Sigmoid colon (tissue), 7 donors: ENCODE data around the gene CTNNA2. TPM values are rescaled to one million over a fixed set of nuclear protein-coding genes. Genes with fewer than 3 reads are reported as not detected.

ENCODE experiments used
- DNase-seq: peaks from one replicate; pipeline ENCODE4 v3.0.0-alpha.2; 2019
- H3K27ac ChIP-seq, 4 donors: fragments of 200-600 bp; sonication (generic); one replicate each; pipeline ENCODE4 v1.5.1; 2016 to 2019; ENCODE audit warnings: mild to moderate bottlenecking in 1 of 4
- H3K27me3 ChIP-seq, 3 donors: fragments of 200-600 bp; sonication (generic); one replicate each; pipeline ENCODE4 v1.5.1; 2019; ENCODE audit warnings: mild to moderate bottlenecking in 1 of 3
- H3K36me3 ChIP-seq, 4 donors: fragments of 200-600 bp; sonication (generic); one replicate each; pipeline ENCODE4 v1.5.1; 2016 to 2019
- H3K4me1 ChIP-seq, 4 donors: fragments of 200-600 bp; sonication (generic); one replicate each; pipeline ENCODE4 v1.5.1; 2017 to 2019
- H3K4me3 ChIP-seq, 4 donors: fragments of 200-600 bp; sonication (generic); one replicate each; pipeline ENCODE4 v1.5.1; 2017 to 2019; ENCODE audit warnings: mild to moderate bottlenecking in 2 of 4, moderate library complexity in 1 of 4
- H3K9me3 ChIP-seq, 4 donors: fragments of 200-600 bp in 3 of 4; sonication (generic) in 3 of 4; one replicate each; pipeline versions ENCODE4 v1.5.1 to v1.6.1; 2013 to 2019
- CTCF ChIP-seq, 4 experiments: fragments of 450-650 bp in 3 of 4; fragments of 200-600 bp in 1 of 4; IDR thresholded peaks; one replicate each; pipeline ENCODE4 v1.5.1; 2016 to 2019; ENCODE audit warnings: antibody characterized with exemption in 4 of 4, mild to moderate bottlenecking in 3 of 4, moderate library complexity in 2 of 4
- EP300 ChIP-seq, 4 donors: sonication (generic); formaldehyde crosslinking; IDR thresholded peaks; one replicate each; pipeline ENCODE4 v1.6.1; 2017; ENCODE audit warnings: antibody characterized with exemption in 4 of 4
- POLR2A ChIP-seq, 2 donors: fragments of 450-650 bp; IDR thresholded peaks; one replicate each; pipeline ENCODE4 v1.6.1; 2016; ENCODE audit warnings: antibody characterized with exemption in 2 of 2, mild to moderate bottlenecking in 2 of 2, moderate library complexity in 2 of 2
- POLR2AphosphoS5 ChIP-seq, 4 donors: sonication (generic); formaldehyde crosslinking; IDR thresholded peaks; one replicate each; pipeline ENCODE4 v1.6.1; 2017; ENCODE audit warnings: antibody characterized with exemption in 4 of 4
- WGBS, 2 donors: extraction: QIAGEN DNeasy Blood & Tissue Kit; methylation state at CpG; one replicate each; pipeline ENCODE4 v1.1.7; 2013; 5-methylcytosine and 5-hydroxymethylcytosine counted together
- intact Hi-C: fragments of 100-400 bp; cut with DNase I; formaldehyde crosslinking; loops from one replicate; pipeline ENCODE4 v1.15.1; 2023
- polyA plus RNA-seq, 3 donors: library from polyadenylated mRNA; stranded (reverse); fragments of 200-250 nt; gene quantifications; one replicate each; pipeline ENCODE4 v1.2.3, GENCODE V29; 2013
- total RNA-seq, 4 donors: library from RNA; depleted of rRNA; stranded (reverse); fragments of >200 nt; gene quantifications; one replicate each; pipeline ENCODE4 v1.1.0, GENCODE V29; 2016
- donor health status: healthy with polysubstance abuse.
- donor health status: Bipolar disorder and iron deficiency.
- donor health status: healthy.

The CTNNA2 gene
- total and polyA plus RNA-seq, 7 donors, result 1.4 to 8.6 (median 3.8) TPM; not detected in 2

- WGBS, 2 donors, result 40 to 49% methylated on average over 6 of the region's 6 CpGs
- no peak for DNase-seq
- H3K4me3 ChIP-seq, result no peak overlapping the region
- no peaks in the 10 kb centered on the region for H3K4me1 ChIP-seq
- H3K27me3 ChIP-seq, result no peaks in the 10 kb centered on the region
- TF ChIP-seq EP300 (IDR thresholded peaks at IDR 0.05), result no peak
- no peak for TF ChIP-seq CTCF (IDR thresholded peaks at IDR 0.05)
- no peak for TF ChIP-seq POLR2AphosphoS5 (IDR thresholded peaks at IDR 0.05)
- TF ChIP-seq POLR2A (IDR thresholded peaks at IDR 0.05), result no peak
- no peaks in the 10 kb centered on the region for H3K9me3 ChIP-seq
- no peaks in the 10 kb centered on the region for H3K36me3 ChIP-seq
- H3K27ac ChIP-seq, result no peak overlapping the region
- intact Hi-C loops, result no loop called here
These were observed 319.8 kb downstream of the CTNNA2 start for GRCh38 chr2:79832511-79833234.

- Histone ChIP-seq H3K4me1 (no peaks in the 10 kb centered on the region), H3K36me3 (no peaks in the 10 kb centered on the region), H3K4me3 (no peak overlapping the region), H3K27ac (no peak overlapping the region), H3K27me3 (no peaks in the 10 kb centered on the region), H3K9me3 (no peaks in the 10 kb centered on the region)
- intact Hi-C loops, result no loop called here
- 61 to 65% methylated on average over 1 of the region's 1 CpG for WGBS, 2 donors
- no peak for DNase-seq
- no peak for TF ChIP-seq POLR2A (IDR thresholded peaks at IDR 0.05)
- no peak for TF ChIP-seq CTCF (IDR thresholded peaks at IDR 0.05)
These were observed 320.5 kb downstream of the CTNNA2 start for GRCh38 chr2:79833235-79833878.

- no peak for DNase-seq
- 82 to 86% methylated on average over 1 of the region's 1 CpG for WGBS, 2 donors
- intact Hi-C loops, result no loop called here
- no peaks in the 10 kb centered on the region for H3K4me1 ChIP-seq
- no peak overlapping the region for H3K4me3 ChIP-seq
- H3K36me3 ChIP-seq, result no peaks in the 10 kb centered on the region
- no peak for TF ChIP-seq POLR2A (IDR thresholded peaks at IDR 0.05)
- no peak for TF ChIP-seq CTCF (IDR thresholded peaks at IDR 0.05)
- H3K9me3 ChIP-seq, result no peaks in the 10 kb centered on the region
- H3K27ac ChIP-seq, result no peak overlapping the region
- H3K27me3 ChIP-seq, result no peaks in the 10 kb centered on the region
These were observed 323.1 kb downstream of the CTNNA2 start for GRCh38 chr2:79835911-79836310.

DNA sequence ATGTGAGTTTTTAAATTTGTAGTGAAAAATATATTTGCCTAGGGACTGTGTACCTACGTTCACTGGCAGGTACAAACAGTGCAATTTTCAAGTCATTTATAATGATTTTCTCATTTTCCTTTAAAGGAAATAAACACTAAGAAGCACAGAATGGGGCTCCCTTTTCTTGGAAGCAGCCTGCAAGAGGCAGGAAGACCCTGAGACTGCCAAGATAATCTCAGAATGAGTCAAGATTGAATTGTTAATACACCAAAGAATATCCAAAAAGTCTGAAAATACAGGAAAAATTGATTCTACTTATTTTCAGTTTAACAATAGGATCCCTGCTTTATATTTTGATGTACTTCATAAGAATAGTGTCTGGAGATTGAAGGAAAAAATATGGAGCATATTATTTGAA is 331.2 kb downstream of the CTNNA2 start:
- Histone ChIP-seq H3K27me3 (no peaks in the 10 kb centered on the region), H3K9me3 (no peaks in the 10 kb centered on the region), H3K27ac (no peak overlapping the region), H3K4me3 (no peak overlapping the region), H3K4me1 (no peaks in the 10 kb centered on the region), H3K36me3 (no peaks in the 10 kb centered on the region)
- WGBS, 2 donors, result 64 to 69% methylated on average over 1 of the region's 1 CpG
- TF ChIP-seq POLR2AphosphoS5 (IDR thresholded peaks at IDR 0.05) (no peak), EP300 (IDR thresholded peaks at IDR 0.05) (no peak), POLR2A (IDR thresholded peaks at IDR 0.05) (no peak), CTCF (IDR thresholded peaks at IDR 0.05) (no peak)
- no peak for DNase-seq
- intact Hi-C loops, result no loop called here
